GM12865 (cell line): Measurements from ENCODE around the gene TTC34.

Experiments
- DNase-seq: peaks from one replicate; pipeline ENCODE4 v3.0.0; 2010; ENCODE audit warnings: low read depth
- H3K4me3 ChIP-seq: 2 replicates; pipeline ENCODE4 v1.5.1; 2011; ENCODE audit warnings: mild to moderate bottlenecking, low read depth, low read length, control low read depth
- TF ChIP-seq, protein P1 (sequence below): IDR thresholded peaks from 2 replicates; pipeline ENCODE4 v1.5.1; 2011; ENCODE audit warnings: low read length, control low read depth, low read depth, inconsistent platforms; ENCODE audit not compliant: insufficient read depth; ENCODE audit errors: missing control alignments

The TTC34 gene

GRCh38 chr1:2817784-2818564 is 16.5 kb upstream of the TTC34 start:
- H3K4me3 ChIP-seq, result no peak overlapping the region
- DNase-seq, result no peak
- TF ChIP-seq, protein P1, sequence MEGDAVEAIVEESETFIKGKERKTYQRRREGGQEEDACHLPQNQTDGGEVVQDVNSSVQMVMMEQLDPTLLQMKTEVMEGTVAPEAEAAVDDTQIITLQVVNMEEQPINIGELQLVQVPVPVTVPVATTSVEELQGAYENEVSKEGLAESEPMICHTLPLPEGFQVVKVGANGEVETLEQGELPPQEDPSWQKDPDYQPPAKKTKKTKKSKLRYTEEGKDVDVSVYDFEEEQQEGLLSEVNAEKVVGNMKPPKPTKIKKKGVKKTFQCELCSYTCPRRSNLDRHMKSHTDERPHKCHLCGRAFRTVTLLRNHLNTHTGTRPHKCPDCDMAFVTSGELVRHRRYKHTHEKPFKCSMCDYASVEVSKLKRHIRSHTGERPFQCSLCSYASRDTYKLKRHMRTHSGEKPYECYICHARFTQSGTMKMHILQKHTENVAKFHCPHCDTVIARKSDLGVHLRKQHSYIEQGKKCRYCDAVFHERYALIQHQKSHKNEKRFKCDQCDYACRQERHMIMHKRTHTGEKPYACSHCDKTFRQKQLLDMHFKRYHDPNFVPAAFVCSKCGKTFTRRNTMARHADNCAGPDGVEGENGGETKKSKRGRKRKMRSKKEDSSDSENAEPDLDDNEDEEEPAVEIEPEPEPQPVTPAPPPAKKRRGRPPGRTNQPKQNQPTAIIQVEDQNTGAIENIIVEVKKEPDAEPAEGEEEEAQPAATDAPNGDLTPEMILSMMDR, result no peak

GRCh38 chr1:2816786-2817185 is 15.3 kb upstream of the TTC34 start:
- no peak for DNase-seq
- H3K4me3 ChIP-seq, result no peak overlapping the region
- TF ChIP-seq, protein P1, result no peak

GRCh38 chr1:2815551-2815950 is 14.1 kb upstream of the TTC34 start:
- no peak for DNase-seq
- no peak overlapping the region for H3K4me3 ChIP-seq

GRCh38 chr1:2814511-2815075 is 13.1 kb upstream of the TTC34 start:
- H3K4me3 ChIP-seq, result no peak overlapping the region
- TF ChIP-seq, protein P1, result no peak
- DNase-seq, result no peak

More at GRCh38 chr1:2815551-2815950, 14.1 kb upstream of the TTC34 start:
- TF ChIP-seq, protein P1, result no peak

DNA sequence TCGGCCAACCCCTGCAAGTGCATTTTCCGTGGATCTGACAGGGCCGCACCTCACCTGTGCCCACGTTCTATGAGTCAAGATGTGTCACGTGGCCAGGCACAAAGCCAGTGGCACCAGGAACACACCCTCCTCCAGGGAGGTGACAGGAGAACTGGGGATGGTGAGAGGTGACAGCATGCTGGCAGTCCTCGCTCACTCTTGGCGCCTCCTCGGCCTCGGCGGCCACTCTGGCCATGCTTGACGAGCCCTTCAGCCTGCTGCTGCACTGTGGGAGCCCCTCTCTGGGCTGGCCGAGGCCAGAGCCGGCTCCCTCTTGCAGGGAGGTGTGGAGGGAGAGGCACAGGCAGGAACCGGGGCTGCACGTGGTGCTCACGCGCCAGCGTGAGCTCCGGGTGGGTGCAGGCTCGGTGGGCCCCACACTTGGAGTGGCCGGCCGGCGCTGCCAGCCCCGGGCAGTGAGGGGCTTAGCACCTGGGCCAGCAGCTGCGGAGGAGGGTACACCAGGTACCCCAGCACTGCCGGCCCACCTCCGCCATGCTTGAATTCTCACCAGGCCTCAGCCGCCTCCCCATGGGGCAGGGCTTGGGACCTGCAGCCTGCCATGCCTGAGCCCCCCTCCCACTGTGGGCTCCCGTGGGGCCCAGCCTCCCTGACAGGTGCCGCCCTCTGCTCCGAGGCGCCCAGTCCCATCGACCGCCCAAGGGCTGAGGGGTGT is 11.6 kb upstream of the TTC34 start:
- no peak overlapping the region for H3K4me3 ChIP-seq
- DNase-seq, result no peak
- TF ChIP-seq, protein P1, result no peak

DNA sequence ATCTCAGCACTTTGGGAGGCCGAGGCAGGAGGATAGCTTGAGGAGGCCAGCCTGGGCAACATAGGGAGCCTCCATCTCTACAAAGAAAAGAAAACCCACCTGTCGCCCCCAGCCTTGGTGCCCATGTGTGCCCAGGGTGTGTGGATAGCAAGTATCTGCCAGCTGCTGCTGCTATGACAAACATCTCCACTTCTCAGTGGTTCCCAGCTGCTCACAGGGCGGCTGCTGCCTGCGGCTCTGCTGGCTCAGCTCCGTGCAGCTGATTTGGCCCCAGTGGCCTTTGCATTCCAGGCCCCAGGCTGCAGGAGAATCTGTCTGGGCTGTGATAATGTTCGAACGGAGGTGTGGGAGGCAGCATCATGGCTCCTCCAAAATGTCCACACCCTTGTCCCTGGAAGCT is 10.6 kb upstream of the TTC34 start:
- TF ChIP-seq, protein P1, result no peak
- no peak overlapping the region for H3K4me3 ChIP-seq
- no peak for DNase-seq
